Amniotic stem cell (primary cell): ENCODE measurements around the gene ZNF680.
"Not testable (repeated sequence)": the region's sequence is repeated elsewhere in the genome, so short reads cannot be mapped to it uniquely, and the experiment has no call there.

Experiments
- DNase-seq: peaks from one replicate; lab custom pipeline; 2025; lab: John Stamatoyannopoulos, UW

The ZNF680 gene

GRCh38 chr7:64562626-64563278 lies at the start of gene ZNF680:
Gene ZNF680, minus strand, starts transcription at chr7:64563071. Its CDS starts 117 bp downstream, at chr7:64562954.
- peak; percentile 89 for DNase-seq

DNA sequence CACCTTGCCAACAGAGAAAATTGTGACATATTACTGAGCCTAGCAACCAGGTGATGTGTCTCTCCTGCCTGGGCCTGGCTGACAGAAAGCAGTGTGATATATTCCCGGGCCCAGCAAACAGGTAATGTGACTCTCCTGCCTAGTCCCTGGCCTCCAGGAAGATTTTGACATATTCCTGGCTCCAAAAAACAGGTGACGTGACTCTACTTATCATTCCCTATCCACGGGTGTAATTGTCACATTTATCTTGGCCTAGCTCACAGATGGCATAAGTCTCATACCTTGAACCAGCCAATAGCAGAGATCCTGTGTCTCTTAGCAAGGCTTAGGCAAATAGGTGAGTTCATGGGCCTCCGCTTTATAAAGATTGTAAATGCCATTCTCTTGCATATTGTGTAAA lies 49.6 kb upstream of the ZNF680 start:
- DNase-seq: no peak

DNA sequence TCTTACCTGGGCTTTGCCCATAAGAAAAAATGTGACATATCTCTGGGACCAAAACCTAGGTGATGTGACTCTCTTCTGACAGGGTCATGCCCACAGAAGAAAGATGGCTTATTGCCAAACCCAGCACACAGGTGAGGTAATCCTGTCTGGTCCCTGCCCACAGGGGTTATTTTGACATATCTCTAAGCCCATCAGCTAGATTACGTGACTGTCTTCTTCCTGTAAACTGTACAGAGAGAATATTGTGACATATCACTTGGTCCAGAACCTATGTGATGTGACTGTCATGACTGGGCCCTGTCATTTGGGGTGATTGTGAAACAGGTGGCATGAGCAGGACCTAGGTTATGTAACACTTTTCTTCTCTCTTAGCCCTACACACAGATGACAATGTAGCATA lies 48.8 kb upstream of the ZNF680 start:
- no peak for DNase-seq

GRCh38 chr7:64610997-64611396 lies 48.1 kb upstream of the ZNF680 start:
- no peak for DNase-seq

DNA sequence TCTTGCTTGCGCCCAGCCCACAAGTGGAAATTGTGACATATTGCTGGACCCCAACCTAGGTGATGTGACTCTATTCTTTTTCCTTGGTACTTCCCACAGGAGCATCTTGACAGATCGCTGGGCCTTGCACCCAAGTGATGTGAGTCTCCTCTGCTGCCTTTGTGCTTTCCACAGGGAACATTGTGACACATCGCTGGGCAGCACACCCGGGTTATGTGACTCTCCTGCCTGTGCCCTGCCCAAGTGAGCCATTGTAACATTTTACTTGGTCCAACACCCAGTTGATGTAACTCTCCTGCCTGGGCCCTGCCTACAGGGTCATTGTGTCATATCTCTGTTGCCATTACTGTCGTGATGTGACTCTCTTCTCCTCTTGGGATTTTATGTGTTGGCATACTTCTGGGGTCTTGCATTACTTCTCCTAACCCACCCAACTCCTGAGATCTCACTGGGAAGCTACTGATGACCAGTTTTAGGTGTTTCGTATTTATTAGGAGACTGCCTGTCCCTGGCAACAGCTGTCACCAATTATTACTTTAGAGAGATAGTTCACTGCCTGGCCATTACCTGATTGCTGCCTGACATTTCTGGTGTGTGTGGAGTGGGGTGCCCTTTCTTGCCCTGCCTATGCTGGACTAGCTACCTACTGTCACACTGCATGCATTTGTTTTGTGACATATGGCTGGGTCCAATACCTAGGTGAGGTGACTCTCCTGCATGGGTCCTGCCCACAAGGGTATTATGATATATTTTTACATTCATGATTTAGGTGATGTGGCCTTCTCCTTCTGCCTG lies 45.4 kb upstream of the ZNF680 start:
- DNase-seq: no peak

DNA sequence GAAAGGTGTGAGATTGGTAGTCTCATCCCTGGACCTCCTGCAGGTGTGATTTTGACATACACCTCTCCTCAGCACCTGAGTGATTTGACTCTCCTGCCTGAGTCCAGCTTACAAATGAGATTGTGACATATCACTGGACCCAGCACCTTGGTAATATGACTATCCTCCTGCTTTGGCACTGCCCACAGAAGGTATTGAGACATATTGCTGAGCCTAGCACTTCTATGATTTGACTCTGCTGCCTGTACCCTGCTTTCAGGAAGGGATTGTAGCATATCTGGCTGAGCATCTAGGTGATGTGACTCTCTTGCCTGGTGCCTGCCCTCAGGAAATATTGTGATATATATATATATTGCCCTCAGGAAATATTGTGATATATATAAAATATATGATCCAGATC lies 43.5 kb upstream of the ZNF680 start:
- no peak for DNase-seq

- DNase-seq: no peak
Measured at GRCh38 chr7:64603271-64603670, 40.4 kb upstream of the ZNF680 start.

DNA sequence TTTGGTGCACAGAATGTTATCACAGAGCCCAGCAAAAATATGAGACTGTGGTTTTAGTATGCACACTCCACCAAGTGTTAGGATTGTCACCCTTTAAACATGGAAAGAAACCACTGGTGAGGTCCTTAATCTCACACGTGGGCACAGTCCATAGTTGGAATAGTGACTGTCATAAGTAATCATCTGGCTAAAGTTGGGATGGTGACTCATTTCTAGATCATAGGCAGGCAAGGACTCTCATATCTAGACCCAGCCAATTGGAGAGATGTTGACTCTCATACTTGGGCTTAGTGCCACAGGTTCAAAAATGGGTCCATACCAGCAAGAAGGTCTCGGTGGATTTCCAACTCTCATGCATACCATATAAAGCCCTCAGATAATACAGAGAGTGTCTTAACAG lies 39.6 kb upstream of the ZNF680 start:
- no peak for DNase-seq

DNA sequence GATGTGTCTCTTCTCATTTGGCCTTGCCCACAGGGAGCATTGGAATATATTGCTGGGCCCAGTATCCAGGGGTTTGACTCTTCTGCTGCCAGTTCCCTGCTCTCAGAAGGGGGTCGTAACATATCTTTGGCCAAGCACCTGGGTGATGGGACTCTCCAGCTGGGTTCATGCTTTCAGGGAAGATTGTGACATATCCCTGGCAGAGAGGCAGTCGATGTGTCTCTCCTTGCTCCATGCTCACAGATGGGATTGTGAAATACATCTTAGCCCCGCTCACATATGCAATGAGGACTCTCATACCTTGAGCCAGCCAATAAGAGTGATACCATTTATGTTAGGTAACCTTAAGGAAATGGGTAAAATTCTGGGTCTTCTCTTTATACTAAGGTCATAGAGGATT lies 39.2 kb upstream of the ZNF680 start:
- no peak for DNase-seq

GRCh38 chr7:64599359-64599758 lies 36.5 kb upstream of the ZNF680 start:
- no peak for DNase-seq

GRCh38 chr7:64590971-64591370 lies 28.1 kb upstream of the ZNF680 start:
- DNase-seq: no peak

- no peak for DNase-seq
Measured at GRCh38 chr7:64581926-64582894, 19.3 kb upstream of the ZNF680 start.

- DNase-seq: no peak
Measured at GRCh38 chr7:64581391-64581790, 18.5 kb upstream of the ZNF680 start.

- no peak for DNase-seq
Measured at GRCh38 chr7:64574540-64575099, 11.7 kb upstream of the ZNF680 start.

DNA sequence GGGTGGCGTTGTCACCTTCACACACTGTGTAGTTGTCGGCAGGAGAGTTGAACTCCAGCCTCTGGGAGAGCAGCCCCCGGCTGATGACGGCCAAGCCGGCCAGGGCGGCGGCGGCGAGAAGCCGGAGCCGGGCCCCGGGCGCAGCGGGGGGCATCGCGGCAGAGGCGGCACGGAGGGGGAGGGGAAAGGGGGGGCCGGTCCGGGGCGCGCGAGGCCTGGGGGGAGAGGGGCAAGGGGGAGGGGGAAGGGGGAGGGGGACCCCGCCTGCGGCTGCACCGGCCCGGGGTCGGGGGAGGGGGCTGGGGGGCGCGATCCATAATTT lies 7.4 kb upstream of the ZNF680 start:
- not testable (repeated sequence) for DNase-seq

- DNase-seq: not testable (repeated sequence)
Measured at GRCh38 chr7:64569372-64570283, 6.8 kb upstream of the ZNF680 start.

- DNase-seq: no peak
Measured at GRCh38 chr7:64562256-64562625, 630 bp downstream of the ZNF680 start.

DNA sequence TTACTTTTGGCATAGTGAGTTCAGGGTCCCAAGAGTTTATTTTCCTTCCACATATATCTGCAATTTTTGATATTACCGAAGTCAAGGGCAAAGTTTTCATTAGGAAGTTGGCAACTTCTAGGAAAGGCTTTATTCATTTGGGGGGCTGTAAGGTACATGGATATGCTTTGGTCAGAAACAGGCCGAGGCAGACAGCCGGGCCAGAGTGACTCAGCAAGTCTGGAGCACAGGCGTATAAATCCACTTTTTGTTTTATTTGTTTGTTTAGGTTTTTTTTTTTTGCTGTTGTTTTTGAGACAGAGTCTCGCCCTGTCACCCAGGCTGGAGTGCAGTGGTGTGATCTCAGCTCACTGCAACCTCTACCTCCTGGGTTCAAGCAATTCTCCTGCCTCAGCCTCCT lies 3.7 kb downstream of the ZNF680 start:
- no peak for DNase-seq

DNA sequence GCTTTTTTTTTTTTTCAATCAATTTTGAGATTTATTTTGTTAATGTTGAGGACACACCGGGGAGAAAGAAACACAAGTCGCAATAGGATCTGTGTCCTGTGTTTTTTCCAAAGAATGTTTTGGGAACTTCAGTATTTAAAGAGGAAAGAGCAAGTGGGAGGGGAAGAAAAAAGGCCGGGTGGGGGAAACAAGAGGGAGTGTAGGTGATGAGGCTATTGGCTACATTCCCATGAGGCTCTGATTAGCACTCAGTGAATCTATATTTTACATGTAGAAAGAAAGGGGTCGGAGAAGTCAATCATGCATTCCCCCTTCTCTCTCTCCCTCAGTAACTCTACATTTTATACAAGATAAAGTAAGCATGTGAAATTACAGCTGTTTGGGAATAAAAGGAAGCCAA lies 4.1 kb downstream of the ZNF680 start:
- no peak for DNase-seq

- DNase-seq: no peak
Measured at GRCh38 chr7:64558323-64558705, 4.6 kb downstream of the ZNF680 start.

DNA sequence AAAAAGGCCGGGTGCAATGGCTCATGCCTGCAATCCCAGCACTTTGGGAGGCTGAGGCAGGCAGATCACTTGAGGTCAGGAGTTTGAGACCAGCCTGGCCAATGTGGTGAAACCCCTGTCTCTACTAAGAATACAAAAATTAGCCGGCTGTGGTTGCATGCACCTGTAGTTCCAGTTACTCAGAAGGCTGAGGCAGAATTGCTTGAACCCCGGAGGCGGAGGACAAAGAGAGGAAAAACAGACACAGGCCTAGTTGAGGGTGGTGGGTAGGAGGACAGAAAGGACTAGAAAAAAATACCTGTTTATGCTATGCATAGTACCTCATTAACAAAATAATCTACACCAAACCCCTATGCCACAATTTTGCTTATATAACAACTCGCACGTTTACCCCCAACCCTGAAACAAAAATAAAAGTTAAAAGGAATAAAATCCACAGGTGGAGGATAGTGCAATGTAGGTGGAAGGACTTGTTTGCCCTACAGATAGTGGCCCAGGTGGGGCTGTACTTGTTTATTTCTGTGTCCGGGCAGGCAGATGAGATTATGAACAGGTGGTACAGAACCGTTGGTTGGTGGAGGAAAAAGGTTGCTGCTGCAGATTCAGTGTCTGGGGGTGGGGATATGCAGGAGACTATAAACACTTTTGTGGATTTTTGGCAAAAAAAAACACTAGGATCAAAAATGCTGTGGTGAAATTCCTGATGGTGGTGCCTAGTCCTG lies 5.1 kb downstream of the ZNF680 start:
- no peak for DNase-seq
